SU-DHL-6 (cell line): Measurements from ENCODE around the gene KRTAP10-5.

Experiments
- EZH2phosphoT487 ChIP-seq: fragments of 200-600 bp; sonication (generic), shearing (Covaris generic); conservative IDR thresholded peaks from 2 replicates; pipeline ENCODE4 v1.6.1; 2018; ENCODE audit warnings: mild to moderate bottlenecking, antibody characterized with exemption, low read length, moderate library complexity, mixed read lengths
- TF ChIP-seq, protein P1 (sequence below): fragments of 200-600 bp; sonication (generic); IDR thresholded peaks from one replicate; pipeline ENCODE4 v1.5.1; 2017; ENCODE audit warnings: antibody characterized with exemption, mild to moderate bottlenecking, low read length, moderate library complexity; ENCODE audit not compliant: insufficient read depth, poor library complexity, severe bottlenecking

DNA sequence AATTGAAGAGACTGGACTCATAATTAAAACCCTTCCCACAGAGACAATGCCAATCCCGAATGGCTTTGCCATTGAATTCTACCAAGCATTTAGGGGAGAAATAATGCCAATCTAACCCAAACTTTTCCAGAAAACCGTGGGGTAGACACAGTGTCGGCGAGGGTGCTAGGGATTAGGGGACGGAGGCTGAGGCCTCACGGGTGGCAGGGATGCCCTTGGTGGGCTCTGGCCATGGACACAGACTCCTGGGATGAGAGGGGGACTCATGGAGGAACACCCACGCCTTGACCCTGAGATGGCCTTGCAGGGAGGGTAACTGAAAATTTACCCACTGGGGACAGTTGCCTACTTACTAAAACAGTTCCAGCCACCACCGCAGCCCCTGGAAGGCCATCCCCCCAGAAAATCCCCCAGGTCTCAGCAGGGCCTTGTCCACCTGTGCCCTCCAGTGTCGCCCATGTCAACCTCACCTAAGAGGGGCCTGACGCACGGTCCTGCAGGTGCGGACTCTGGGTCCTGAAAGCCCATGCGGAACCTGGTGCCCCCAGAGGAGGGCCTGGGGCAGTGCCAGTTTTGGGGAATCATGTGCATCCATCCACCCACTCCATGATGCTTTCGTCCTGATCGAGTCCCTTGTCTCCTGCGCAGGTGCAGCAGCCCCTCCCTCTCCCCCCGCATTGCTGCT lies 1.9 kb downstream of the KRTAP10-5 start:
- TF ChIP-seq, protein P1, sequence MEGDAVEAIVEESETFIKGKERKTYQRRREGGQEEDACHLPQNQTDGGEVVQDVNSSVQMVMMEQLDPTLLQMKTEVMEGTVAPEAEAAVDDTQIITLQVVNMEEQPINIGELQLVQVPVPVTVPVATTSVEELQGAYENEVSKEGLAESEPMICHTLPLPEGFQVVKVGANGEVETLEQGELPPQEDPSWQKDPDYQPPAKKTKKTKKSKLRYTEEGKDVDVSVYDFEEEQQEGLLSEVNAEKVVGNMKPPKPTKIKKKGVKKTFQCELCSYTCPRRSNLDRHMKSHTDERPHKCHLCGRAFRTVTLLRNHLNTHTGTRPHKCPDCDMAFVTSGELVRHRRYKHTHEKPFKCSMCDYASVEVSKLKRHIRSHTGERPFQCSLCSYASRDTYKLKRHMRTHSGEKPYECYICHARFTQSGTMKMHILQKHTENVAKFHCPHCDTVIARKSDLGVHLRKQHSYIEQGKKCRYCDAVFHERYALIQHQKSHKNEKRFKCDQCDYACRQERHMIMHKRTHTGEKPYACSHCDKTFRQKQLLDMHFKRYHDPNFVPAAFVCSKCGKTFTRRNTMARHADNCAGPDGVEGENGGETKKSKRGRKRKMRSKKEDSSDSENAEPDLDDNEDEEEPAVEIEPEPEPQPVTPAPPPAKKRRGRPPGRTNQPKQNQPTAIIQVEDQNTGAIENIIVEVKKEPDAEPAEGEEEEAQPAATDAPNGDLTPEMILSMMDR: no peak
- TF ChIP-seq EZH2phosphoT487: no peak
